BE2C (cell line): ENCODE data around the gene SNX14.

Experiments
- DNase-seq: peaks from one replicate; pipeline ENCODE4 v3.0.0-alpha.2; 2020
- H3K27me3 ChIP-seq: fragments of 250-450 bp; sonication (Bioruptor Pico); 2 replicates; pipeline ENCODE4 v1.5.1; 2020; ENCODE audit warnings: mild to moderate bottlenecking
- H3K36me3 ChIP-seq: fragments of 250-450 bp; sonication (Bioruptor Pico); 2 replicates; pipeline ENCODE4 v1.5.1; 2020; ENCODE audit warnings: mild to moderate bottlenecking
- H3K4me1 ChIP-seq: fragments of 250-450 bp; sonication (Bioruptor Pico); 2 replicates; pipeline ENCODE4 v1.5.1; 2020
- H3K4me3 ChIP-seq: 2 replicates; pipeline ENCODE4 v1.5.1; 2011; ENCODE audit warnings: low read depth, low read length
- H3K9me3 ChIP-seq: fragments of 250-450 bp; sonication (Bioruptor Pico); 2 replicates; pipeline ENCODE4 v1.5.1; 2020
- TF ChIP-seq, protein P1 (sequence below): IDR thresholded peaks from 2 replicates; pipeline ENCODE4 v1.5.1; 2012; ENCODE audit warnings: mild to moderate bottlenecking, low read depth, low read length

The SNX14 gene

DNA sequence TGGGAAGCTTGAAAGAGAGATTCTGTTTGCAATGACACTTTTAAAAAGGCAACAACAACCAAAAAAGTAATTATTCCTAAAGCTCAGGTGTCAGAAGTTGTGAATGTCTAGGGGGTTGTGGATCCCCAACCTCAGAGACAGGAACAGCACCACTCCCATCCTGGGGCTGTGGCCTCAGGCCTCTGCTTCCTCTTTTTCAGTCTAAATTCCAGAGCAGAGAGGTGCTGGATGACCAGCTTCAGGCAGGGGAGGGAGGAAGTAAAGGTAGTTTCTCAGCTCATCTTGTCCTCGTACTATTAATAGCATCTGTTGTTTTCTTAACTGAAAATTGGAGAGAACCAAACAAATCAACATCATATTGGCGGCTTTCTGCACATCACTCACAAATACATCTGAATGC lies 135.5 kb downstream of the SNX14 start:
- Histone ChIP-seq H3K9me3 (no peaks in the 10 kb centered on the region), H3K4me1 (peaks cover 27% of the 10 kb centered on the region), H3K27me3 (no peaks in the 10 kb centered on the region), H3K36me3 (no peaks in the 10 kb centered on the region), H3K4me3 (no peak overlapping the region)
- DNase-seq: no peak
- TF ChIP-seq, protein P1, sequence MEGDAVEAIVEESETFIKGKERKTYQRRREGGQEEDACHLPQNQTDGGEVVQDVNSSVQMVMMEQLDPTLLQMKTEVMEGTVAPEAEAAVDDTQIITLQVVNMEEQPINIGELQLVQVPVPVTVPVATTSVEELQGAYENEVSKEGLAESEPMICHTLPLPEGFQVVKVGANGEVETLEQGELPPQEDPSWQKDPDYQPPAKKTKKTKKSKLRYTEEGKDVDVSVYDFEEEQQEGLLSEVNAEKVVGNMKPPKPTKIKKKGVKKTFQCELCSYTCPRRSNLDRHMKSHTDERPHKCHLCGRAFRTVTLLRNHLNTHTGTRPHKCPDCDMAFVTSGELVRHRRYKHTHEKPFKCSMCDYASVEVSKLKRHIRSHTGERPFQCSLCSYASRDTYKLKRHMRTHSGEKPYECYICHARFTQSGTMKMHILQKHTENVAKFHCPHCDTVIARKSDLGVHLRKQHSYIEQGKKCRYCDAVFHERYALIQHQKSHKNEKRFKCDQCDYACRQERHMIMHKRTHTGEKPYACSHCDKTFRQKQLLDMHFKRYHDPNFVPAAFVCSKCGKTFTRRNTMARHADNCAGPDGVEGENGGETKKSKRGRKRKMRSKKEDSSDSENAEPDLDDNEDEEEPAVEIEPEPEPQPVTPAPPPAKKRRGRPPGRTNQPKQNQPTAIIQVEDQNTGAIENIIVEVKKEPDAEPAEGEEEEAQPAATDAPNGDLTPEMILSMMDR: no peak

DNA sequence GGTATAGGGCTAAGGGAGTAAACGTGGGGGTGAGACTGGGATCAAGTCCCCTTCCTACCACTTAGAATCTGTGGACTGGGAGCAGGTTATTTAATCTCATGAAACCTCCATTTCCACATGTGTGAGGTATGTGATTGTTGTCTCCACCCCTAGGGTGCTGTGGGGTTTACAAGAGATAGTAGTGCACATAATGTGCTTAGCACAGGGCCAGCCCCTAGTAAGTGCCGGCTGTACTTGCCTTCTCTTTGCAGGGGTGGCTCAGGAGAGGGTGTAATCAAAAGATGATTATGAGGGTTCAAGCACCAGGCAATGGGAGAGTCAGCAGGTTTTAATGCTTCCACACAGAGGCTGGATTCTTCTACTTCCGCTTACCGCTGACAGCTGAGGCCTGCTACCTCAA lies 136.9 kb downstream of the SNX14 start:
- TF ChIP-seq, protein P1: no peak
- Histone ChIP-seq H3K4me1 (peaks cover 27% of the 10 kb centered on the region), H3K9me3 (no peaks in the 10 kb centered on the region), H3K4me3 (no peak overlapping the region), H3K36me3 (no peaks in the 10 kb centered on the region), H3K27me3 (no peaks in the 10 kb centered on the region)
- no peak for DNase-seq
